ENCODE data around the gene MGAT5.

Gene MGAT5

DNA sequence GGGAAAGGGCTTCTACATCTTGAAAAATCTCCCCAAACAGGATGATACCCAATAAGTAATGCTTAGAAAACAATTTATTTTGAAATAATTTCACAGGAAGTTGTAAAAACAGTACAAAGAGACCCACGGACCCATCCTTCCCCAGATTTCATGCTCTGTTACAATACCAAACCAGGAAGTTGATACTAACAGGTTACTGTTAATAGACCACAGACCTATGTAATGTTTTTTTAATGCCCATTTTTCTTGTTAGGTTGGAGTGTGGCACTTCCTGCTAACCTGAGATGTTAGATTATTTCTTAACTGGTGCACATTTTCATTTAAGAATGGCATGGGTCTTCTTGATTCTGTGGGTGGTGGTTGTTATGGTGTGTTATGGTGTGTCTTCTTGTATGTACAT is 21.4 kb upstream of the MGAT5 start:
- no peak for DNase-seq

DNA sequence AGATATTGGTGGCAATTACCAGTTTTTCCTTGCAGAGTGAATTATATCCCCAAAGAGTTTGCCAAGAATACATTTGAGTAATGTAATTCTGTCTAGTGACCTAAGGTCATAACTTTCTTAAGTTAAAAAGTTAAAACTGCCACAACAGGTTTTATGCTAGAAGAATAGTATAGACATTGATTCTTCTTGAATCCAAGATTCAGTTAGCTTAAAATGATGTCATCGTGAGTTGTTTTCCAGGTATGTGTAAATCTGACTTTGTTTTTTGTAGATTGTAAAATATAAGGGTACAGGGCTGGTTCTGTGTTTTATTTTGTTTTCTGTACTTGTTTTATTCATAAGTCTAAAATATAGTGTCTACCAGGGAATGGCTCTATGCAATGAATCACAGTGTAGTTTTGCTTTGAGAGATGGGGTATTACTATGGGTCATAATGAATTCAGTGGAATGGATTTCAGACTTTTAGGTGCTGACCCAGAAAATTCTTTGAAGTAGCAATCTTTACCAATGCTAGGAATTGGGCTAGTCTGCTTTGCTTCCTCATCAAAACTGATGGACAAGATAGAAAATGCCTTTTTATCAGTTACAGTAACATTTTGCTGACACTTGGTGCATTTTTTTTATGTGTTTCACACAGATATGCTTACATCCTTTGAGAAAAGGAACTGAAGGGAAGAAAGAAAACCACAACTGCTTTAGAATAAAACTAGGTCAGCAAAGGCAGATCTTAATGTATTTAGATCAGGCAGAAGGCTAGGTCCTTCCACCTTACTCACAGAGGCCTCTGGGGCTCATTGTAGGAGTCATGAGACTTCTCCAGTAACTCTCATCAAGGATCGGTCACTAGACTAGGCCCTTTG is 20.8 kb upstream of the MGAT5 start:
- no peak for DNase-seq

DNA sequence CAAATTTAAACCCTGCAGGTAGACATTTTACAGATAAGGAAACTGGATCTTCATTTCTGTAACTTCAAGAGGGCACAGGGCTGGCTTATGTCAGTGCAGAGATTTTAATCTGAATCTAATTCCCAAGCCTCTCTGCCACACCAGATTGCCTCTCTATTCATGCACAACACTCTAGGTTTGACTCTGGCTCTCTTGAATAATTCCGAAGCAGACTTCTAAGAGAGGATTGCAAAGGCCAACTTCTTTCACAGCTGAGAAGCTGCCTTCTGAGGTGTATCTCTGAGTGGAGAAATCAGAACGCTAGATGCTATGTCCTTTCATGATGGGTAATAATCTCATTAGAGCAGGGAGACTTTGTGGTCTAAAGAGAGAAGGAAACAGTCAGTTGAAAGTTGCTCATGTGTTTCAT is 20.1 kb upstream of the MGAT5 start:
- no peak for DNase-seq

DNA sequence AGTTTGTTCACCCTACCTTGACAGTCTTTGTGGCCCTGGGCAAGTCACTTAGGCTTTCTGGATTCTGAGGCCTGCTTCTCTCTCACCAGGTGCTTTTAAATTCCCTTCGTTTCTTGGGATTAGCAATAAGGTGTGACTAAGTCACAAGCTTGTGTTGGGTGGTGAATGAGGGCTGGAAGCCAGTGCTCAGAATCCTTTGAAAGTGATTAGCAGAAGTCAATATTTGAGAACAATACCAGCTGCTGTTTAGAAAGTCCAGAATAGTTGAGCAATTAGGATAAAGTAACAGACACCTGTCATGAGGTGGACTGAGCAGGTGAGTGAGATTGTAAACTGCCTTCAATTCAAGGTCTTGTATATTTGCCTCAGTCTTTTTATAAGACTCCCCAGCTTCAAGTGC is 19.3 kb upstream of the MGAT5 start:
- no peak for DNase-seq

DNA sequence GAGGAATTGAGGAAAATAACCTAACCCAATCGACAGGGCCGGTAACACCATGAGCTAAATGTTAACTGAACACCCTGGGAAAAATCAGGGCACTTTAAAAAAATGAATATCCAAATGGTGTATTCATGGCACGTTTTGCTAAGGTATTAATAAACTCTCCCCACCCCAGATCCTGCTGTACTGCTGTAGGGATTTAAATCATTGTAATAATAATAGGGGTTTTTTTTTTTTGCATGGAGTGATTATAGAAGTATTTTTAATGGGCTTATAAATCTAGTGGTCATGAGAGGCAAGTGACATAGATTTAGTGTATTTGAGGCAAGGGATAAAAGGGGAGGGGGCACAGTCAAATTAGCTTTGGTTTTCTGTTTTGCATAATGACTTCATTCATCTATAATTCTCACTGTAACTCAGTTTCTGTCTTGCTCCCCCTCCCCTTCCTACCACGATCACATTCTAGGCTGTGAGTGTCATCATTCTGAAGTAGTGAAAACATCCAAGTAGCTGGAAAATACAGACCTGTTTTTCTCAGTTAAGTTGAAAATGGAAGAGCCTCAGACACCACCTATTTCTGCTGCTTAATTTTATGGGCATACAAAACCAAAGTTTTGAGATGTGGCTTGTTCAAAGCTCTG is 18.2 kb upstream of the MGAT5 start:
- no peak for DNase-seq

DNA sequence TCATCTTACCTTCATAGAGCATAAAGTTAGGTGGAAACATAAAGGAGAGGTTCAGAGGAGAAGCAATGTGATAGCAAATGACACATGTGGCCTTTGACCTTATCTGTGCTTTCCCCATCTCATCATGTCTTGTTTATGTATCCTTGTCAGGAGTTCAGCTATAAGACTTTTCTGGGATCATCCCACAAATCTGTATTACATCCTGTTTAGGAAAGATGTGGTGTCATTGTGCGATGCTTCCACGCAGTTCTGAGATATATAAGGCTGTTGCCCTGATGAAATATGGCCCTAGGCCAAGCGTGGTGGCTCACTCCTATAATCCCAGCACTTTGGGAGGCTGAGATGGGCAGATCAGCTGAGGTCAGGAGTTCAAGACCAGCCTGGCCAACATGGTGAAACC is 15.5 kb upstream of the MGAT5 start:
- DNase-seq = no peak

DNA sequence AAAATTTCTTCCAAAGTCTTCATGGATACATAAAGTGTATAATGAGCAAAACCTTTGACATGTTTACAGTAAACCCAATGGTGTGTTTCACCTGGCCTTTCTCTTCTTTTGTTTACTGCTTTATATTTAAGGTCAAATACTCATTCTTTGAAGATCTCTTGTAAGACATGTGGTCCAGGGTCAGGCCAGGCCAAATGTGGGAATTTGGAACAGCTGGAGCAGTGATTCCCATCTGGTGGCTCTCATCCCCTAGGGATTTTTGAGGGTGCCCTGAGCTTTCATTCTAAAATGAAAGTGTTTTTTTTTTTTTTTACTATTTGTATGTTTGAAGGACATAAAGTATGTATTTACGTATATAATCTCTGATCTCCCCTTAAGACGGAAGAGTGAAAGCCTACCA is 13.8 kb upstream of the MGAT5 start:
- no peak for DNase-seq

DNA sequence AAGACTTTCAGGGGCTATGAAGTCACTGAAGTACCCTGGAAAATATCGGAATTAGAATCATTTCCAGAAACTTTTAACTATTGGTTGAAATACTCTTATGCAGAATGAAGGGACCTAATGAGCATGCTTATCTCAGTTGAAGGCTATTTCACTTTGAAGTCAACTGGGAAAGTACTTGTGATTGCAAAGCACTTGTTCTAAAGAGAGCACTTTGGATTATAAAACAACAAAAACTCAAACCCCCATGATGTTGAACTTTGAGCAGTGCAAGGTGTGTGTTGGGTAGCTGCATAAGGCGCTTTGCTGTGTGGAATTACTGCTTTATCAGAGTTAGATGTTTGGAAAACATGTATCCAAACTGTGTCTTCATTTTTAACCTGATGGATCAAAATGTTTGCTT is 12.0 kb upstream of the MGAT5 start:
- no peak for DNase-seq

DNA sequence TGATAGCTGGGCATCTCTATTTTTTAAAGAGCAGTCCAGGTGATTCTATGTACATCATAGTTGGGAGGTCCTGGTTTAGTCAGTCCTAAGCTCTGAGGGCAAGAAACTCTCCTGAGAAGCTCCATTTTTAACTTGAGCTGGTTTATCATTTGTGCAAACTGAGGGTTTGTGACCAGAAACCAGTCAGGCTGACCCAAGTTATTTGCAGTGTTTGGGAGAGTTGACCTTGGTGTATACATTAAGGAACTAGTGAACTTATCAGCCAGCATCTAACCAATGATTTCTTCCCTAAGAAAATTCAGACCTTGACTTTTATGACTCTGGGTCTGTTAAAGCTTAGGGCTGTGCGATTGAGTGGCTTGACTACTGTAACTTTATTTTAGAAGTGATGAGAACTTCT is 10.6 kb upstream of the MGAT5 start:
- DNase-seq = no peak

DNA sequence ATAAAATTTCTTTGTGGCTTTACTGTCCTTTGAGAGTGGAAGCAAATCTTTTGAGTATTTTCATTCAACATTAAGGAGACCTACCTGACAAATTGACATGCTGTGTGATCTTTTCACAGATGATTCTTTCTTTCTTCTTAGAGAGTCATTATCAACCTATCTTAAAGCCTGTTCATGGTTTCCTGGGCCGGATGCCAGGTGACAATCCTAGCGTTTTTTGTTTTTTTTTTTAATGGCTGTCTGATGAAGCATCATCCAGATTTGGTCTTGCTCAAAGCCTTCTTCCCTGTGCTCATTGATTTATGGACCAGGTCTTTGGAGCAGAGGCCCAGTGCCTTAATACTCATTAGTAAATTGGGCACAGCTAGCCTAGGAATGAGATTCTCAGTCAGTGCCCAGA is 9.8 kb upstream of the MGAT5 start:
- no peak for DNase-seq

DNA sequence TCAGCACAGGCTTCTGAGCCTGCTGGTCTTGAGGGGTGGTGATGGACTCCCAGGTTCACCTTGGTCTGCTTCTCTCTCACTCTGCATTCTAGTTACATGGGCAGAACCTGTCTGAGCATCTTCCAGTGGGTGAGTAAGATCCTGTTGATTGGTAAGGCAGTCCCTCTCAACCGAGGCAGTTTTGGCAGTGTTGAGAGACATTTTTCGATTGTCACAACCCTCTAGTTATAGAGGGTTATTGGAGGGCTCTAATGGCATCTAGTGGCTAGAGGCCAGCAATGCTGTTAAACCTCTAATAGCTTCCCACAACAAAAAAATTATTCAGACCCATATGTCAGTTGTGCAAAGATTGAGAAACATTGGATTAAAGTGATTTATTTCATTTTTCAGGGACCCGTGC is 9.3 kb upstream of the MGAT5 start:
- no peak for DNase-seq

DNA sequence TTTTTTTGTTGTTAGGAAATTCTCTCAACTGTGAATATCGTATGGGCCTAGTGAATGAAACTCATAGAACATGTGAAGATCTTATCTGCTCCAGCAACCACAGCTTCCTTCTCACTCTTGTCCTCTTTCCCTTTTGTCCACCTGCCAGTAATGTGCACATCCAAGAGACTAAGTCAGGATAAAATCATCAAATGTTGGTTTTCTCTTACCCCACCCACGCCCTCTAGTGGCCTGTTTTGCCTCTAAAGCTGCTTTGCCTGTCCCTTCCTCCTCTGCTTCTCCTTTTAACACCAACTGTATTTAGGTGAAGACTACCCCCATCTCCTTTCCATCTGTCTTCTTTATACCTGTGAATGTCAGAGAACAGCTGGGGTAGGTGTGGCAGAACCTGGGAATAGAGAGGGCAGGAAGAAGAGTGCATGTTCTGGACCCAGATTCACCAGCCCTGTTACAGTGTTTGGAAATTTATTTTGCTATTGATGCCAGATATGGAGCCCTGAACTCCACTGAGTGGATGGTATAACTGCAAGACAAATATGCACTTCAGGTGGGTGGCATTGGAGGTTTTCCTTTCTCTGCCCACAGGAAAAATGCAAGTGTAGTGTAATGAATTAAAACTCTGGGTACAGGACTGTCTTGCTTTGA is 8.4 kb upstream of the MGAT5 start:
- peak; percentile 87 for DNase-seq

DNA sequence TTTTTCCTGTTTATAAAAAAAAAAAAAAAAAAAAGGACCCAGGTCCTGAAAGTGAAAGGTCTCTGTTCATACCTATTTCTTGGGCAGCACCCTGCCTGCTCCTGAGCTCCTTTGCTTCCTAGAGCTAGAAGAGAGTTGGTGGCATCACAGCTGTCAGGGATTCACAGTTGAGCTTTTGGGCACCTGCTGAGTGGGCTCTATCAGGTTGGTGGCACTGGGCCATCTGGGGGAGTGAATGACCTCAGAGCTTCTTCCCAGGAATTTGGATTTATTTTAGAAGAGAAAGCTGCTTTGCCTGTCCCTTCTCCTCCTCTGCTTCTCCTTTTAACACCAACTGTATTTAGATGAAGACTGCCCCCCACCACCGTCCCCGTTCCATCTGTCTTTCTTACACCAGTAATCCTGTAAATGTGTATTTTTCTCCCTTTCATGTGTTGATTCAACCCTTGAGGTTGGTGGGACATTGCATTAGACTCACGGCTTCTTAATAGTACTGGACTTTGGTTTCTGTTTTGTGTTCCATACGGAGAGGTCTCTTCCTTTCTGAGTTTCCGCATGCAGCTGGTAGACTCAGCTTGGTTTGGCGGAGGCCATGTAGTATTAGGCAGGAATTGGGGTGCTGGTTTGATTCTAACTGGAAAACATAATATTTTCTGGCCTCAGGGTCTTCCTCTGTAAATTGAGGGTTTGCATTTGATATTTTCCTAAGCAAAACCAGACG is 7.6 kb upstream of the MGAT5 start:
- no peak for DNase-seq

DNA sequence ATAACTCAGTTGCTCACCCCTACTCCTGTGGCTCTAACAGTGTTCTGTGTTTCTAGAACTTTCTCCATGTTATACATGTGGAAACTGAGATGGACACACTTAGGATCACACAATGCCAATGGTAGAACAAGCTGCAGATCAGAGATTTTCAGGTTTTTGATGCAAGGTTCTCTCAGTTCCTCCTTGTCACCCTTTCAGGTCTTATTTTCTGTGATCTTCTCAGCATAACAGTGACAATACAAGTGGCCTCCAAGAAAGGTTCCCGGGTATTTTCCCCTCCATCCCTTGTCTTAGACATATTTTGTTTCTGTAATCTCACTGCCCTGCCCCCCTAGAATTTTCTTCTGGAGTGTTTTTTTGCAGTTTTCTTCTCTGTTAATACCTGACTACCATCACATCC is 6.2 kb upstream of the MGAT5 start:
- no peak for DNase-seq

DNA sequence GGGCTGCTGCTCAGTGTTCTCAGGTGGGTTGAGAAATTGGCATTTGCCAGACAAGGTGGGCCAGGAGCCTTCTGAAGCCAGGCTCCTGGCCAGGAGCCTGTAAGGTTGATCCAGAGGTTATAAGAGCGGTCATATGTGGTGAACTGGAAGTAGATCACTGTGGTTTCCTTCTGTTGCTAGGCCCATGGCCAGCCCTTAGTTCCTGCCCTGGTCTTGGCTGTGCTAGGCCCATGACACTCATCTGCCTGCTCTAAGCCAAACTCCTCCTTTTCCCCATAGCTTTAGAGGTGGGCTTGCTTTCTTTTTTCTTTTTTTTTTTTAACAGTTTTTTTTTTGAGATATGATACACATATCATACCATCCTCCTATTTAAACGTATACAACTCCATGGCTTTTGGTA is 5.0 kb upstream of the MGAT5 start:
- no peak for DNase-seq

DNA sequence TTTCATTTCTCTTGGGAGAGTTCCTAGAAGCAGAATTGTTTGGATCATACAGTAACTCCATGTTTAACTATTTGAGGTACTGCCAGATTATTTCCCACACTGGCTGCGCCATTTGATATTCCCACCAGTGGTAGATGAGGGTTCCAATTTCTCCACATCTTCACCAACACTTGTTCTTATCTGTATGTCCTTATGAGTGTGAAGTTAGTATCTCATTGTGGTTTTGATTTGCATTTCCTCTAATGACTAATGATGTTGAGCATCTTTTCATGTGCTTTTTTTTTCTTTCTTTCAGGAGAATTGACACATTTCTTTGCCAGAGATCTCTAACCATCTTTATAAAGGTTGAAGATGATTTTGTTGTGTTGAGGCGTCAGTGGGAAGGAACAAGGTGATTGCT is 4.1 kb upstream of the MGAT5 start:
- no peak for DNase-seq

DNA sequence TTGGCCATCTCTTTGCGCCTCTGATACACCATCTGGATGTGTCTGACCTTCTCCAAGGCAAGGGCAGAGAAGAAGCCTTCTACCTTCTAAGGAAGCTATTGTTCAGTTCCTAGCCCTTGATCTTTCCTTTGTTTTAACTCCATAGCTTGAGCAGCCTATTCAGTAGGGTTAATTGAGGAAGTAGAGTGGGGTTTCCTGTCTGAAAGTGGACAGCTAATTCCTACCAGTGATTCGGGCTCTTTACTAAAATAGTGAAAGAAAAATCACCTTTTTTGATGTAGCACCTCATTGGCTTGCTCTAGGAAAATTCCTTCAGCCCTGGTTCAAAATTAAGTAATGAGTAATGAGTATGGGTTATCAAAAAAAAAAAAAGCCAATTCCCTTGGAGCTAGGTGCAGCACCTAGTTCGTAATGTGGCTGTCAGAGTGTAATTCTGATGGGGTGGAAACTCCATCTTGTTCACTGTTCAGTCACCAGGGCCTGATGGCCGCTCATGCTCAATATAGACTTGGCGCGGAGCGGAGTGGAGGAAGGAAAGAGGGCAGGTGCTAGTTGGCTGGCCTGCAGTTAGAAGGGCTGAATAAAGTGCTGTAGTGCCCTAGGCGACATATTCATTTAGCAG is 2.9 kb upstream of the MGAT5 start:
- no peak for DNase-seq

DNA sequence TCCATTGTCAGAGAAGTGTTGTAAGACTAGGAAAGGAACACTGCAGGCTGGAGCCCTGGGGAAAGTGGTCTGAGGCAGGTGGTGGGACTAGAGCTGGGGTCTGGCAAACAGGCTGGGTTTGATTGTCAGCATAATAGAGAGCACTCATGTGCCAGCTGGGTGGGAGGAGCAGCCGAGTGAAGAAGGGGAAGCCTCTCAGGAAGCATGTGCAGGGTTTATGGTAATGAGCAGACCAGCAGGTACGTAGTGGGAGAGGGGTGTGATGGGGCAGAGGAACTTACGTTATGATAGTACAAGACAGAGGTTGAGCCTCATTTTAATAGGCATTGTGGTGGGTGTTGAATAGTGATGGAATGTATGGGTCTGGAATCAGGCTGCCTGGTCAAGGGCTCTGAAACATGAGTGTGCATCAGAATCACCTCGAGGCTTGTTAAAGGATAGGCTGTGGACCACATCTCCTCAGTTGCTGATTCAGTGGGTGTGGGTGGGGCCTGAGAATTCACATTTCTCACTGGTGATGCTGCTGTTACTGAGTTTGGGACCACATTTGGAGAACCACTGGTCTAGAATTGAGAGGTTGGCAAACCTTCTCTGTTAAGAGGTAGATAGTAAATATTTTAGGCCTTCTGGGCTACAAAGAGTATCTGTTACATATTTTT is 1.7 kb upstream of the MGAT5 start:
- DNase-seq = peak; percentile 68

DNA sequence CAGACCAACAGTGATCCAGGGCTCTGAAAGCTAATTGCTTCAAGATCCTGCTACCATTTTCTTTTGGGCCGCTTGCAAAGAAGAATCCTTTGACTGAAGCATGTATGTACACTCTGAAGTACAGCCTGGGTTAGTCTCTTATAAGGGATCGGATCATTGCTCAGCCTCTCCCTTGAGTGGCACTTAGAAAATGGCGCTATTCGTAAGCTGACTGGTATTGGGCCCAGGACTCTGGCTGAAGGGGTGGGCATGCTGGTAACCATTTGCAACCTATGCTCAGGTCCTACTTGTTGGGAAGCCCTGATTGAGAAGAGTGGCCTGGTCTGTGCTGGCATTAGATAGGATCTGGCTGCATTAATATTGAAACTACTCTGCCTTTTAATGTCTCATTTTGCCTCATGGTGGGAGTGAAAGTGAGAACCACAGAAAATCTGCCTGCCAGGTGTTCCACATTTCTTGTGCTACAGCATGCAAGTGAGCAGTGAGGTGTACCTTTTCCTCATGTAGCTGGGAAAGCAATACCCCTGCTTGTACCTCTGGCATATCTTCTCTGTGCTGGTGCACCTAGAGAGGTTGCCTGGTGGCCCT is 661 bp upstream of the MGAT5 start:
- DNase-seq = no peak

DNA sequence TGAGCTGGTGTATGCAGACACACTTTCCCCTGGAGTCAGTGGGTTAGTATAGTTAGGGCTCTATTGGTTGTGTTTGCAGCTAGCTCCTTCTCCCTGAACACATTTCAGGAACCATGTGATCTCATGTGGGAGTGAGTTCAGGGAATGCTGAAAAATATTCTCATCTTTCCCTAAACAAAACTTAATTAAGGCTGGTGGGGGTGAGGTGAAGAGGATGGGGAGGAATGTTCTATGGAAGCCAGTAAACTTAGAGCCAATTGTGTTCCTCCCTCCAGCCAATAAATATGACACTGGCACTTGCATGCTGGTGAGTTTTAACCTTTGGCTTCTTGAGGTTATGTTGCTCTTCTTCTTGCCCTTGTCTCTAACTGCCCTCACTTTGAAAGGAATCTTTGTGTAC is 952 bp downstream of the MGAT5 start:
- no peak for DNase-seq

DNA sequence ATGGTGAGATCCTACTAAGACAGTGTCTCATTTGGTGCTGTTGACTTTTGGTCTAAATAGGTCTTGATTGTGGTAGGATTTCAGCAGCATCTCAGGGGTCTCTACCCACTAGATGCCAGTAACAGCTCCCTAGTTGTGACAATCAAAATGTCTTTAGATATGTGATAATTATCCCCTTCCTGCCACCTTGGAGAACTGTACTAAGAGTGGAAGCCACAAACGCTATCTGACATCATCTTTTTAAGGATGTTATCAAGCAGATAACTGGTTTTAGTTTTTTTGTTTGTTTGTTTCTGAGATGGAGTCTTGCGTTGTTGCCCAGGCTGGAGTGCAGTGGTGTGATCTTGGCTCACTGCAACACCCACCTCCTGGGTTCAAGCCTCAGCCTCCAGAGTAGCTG is 3.1 kb downstream of the MGAT5 start:
- DNase-seq = no peak

DNA sequence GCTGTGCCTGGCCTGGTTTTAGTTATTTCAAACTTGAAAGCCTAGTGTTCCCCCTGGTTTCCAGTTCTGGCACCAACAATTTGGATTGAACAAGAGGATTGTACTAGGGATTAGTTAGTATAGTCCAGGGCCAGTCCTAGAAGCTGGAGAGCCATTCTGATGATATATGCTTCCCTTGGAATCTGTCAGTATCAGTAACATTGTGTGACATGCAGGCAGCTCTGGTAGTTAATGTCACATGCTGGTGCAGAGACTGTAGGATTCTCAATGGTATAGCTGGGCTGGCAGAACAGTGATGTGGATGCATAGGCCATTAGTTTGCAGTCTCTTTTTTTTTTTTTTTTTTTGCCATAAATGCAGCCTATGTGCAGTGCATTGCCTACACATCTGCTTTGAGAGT is 3.6 kb downstream of the MGAT5 start:
- DNase-seq = no peak

All from activated CD8-positive, alpha-beta memory T cell treated with anti-CD3 and anti-CD28 coated beads, Interleukin-2, amount 50 U/mL, for 48 hours (primary cell).